Measurements from ENCODE around the gene PRR9.
"Not testable (repeated sequence)": the region's sequence is repeated elsewhere in the genome, so short reads cannot be mapped to it uniquely, and the experiment has no call there.

PRR9 gene

DNA sequence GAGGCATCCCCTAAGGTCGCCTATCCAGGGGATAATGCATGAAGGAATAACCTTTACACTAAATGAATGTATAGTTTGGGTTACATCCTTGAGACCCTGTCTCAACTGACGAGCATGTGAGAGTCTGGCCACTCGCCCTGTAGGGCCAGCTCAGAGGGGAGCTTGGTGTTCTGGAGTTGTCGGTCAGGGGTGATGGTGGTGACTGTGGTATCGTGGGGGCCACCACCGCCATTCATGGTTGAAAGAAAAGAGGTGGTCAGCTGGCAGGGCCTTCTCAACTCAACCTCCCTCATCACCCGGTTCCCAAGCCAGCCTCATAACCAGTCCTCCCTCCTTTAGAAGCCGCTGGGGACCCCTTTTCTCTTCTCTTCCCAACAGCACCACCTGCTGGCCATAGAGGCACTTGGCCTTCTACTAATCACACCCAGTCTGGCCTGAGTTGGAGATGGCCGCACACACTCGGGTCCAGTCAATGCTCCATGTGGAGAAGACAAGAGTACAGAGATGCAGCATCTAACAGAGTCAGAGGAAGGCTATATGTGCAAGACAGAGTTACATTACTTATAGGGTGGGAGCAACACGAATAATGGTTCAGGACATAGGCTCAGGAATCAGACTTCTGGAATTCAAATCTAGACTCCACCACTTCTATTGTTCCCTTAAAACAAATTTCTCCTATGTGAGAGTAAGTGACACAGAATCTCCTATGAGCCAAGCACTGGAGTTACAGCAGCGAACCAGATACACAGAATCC lies 11.9 kb downstream of the PRR9 start:
- not testable (repeated sequence) for H3K4me3 ChIP-seq (ENCODE audit: low read depth, low read length)
- TF ChIP-seq, protein P1, sequence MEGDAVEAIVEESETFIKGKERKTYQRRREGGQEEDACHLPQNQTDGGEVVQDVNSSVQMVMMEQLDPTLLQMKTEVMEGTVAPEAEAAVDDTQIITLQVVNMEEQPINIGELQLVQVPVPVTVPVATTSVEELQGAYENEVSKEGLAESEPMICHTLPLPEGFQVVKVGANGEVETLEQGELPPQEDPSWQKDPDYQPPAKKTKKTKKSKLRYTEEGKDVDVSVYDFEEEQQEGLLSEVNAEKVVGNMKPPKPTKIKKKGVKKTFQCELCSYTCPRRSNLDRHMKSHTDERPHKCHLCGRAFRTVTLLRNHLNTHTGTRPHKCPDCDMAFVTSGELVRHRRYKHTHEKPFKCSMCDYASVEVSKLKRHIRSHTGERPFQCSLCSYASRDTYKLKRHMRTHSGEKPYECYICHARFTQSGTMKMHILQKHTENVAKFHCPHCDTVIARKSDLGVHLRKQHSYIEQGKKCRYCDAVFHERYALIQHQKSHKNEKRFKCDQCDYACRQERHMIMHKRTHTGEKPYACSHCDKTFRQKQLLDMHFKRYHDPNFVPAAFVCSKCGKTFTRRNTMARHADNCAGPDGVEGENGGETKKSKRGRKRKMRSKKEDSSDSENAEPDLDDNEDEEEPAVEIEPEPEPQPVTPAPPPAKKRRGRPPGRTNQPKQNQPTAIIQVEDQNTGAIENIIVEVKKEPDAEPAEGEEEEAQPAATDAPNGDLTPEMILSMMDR (IDR thresholded peaks at IDR 0.05; ENCODE audit: low read depth, low read length) = peak; percentile 52

DNA sequence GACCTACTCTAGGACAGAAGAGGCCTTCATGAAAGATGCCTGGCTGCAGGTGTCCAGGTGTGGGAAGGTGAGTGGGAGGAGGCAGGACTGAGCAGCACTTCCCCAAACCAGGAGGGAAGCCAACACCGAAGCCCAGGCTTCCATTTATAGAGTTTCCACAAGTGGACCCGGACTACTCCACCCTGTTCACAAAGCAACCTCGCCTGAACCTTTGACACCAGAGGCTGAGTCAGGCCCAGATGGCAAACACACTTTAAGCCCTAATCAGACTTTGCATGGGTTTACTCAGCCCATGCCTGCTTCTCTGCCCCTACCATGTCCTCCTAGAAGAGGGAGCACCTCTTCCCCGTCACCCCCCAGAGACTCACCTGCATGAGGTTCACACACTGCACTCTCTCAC lies 14.0 kb downstream of the PRR9 start:
- TF ChIP-seq, protein P1 (IDR thresholded peaks at IDR 0.05; ENCODE audit: low read depth, low read length) = no peak
- no peak overlapping the region for H3K4me3 ChIP-seq (ENCODE audit: low read depth, low read length)

DNA sequence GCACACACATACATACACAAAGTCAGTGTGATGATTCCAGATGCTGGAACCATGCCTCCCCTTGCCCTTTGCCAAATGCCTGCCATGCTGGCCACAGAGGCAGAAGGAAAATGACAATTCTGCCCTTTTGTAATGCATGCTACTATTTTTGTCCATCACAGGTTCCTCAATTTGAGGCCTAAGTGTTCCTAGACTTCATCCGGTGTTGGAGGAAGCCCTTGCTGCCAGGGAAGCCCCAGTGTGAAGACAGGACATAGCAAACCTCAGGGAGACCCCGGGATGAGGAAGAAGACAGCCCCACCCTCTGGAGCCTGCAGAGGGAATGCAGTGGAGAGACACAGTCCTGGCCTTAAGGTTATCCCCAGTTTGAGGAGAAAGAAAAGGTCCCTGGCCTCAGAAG lies 14.4 kb downstream of the PRR9 start:
- H3K4me3 ChIP-seq (ENCODE audit: low read depth, low read length) = no peak overlapping the region
- TF ChIP-seq, protein P1 (IDR thresholded peaks at IDR 0.05; ENCODE audit: low read depth, low read length) = no peak

DNA sequence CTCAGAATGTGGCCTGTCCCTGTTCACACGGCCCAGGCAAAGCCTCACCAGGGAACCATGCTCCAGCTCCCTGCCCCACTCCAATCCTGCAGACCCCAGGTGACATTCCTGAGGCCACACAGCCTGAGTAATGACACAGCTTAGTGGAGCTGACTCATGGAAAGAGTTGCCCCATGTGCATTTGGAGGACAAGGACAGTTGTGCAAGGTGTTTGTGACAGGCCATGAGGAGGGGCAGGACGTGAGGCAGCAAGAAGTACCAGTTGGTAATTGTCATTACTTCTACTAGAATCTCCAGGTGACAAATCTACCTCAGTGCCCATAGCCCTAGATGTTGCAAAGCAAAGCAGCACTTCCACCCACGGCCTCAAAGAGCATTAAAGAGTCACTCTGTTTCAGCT lies 15.2 kb downstream of the PRR9 start:
- TF ChIP-seq, protein P1 (IDR thresholded peaks at IDR 0.05; ENCODE audit: low read depth, low read length) = no peak
- H3K4me3 ChIP-seq (ENCODE audit: low read depth, low read length) = no peak overlapping the region

DNA sequence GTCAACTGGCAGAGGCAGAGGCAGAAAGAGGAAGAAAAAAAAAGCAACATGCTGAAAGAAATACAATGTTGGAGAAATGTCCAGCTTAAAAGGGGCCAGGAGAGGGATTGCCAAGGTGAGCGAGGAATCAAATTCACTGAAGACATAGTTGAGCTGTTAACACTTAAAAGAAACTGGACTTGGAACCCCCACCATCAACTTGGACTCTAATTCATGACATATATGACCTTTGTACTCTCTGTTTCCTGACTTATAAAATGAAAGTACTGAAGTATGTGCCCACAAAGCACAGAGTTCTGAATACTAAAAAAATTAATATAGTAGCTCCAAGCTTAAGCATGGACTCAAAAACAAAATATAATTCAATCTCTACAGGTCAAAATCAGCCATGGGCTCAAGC lies 16.1 kb downstream of the PRR9 start:
- TF ChIP-seq, protein P1 (IDR thresholded peaks at IDR 0.05; ENCODE audit: low read depth, low read length) = no peak
- H3K4me3 ChIP-seq (ENCODE audit: low read depth, low read length) = no peak overlapping the region

DNA sequence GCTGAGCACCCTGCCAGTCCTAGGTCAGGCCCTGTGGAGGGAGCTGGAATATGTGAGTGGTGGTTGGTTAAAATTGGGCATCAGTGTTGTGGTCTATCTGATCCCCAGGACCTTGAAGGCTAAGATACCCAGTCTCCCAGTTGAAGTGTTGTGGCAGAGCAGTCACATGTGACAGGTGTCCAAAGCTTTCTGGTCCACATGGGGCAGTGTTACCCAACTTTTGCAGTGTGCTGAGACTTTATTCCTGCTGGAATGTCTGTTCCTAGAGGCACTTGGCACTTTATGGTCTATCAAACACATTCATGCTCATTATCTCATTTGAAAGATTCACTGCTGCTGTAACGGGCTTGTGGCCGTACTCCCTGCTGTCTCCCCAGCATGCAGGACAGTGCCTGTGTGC lies 21.1 kb downstream of the PRR9 start:
- TF ChIP-seq, protein P1 (IDR thresholded peaks at IDR 0.05; ENCODE audit: low read depth, low read length) = no peak

DNA sequence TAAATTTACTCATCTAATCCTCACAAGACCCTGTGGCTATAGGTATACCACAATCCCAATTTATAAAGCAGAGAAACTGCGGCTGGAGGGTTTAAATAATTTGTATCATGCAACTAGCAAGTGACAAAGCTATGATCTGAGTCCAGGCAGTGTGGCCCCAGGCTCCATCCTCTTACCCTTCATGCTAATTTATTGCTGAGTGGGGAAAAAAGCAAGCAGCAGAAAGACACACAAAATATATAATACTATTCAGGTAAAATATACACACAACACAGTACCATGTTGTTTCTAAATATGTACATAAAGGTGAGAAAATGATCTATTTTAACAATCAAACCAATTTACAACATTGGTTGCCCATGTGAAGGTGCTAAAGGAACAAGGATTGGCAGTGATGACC lies 24.8 kb downstream of the PRR9 start:
- TF ChIP-seq, protein P1 (IDR thresholded peaks at IDR 0.05; ENCODE audit: low read depth, low read length) = no peak
- H3K4me3 ChIP-seq (ENCODE audit: low read depth, low read length) = no peak overlapping the region

More for the DNA sequence above, 21.1 kb downstream of the PRR9 start:
- no peak overlapping the region for H3K4me3 ChIP-seq (ENCODE audit: low read depth, low read length)
